ENCODE data around the gene ZNF280D. TPM values are rescaled to one million over a fixed set of nuclear protein-coding genes. Genes with fewer than 3 reads are reported as not detected.

ZNF280D gene
- total RNA-seq, 1 donor from 2014 or later: 96.6 TPM

DNA sequence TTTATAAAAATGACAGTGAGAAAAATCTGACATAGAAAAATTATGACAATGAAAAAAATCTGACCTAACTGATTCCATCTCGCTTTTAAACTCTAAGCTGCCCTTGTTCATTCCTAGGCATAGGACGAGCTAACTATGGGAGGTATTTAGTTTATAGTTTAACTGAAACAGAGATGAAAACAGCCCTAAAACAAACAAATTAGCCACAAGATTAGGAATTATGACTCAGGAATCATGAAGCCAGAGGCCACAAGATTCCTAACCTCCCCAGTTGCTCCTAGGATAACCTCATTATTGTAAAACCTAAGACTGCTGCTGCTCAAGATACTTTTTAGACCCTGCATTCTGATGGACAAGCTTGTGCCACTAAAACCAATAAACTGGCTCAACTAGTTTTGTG is 145.6 kb downstream of the ZNF280D start:
- DNase-seq (ENCODE audit: low spot score) (no peak), ATAC-seq (no peak)
- intact Hi-C loops (cut with DNase I): no loop called here

DNA sequence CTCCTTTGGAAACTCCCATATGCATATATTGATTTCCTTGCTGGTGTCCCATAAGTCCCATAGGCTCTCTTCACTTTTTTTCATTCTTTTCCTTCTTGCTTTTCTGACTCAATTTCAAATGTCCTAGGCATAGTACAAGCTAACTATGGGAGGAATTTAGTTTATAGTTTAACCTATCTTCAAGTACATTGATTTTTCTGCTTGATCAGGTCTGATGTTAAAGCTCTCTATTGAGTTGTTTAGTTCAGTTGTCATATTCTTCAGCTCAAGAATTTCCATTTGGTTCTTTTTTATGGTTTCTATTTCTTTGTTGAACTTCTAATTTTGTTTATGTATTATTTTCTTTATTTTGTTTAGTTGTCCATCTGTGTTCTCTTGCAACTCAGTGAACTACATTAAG is 147.1 kb downstream of the ZNF280D start:
- intact Hi-C loops (cut with DNase I): no loop called here
- DNase-seq (ENCODE audit: low spot score) (no peak), ATAC-seq (no peak)

DNA sequence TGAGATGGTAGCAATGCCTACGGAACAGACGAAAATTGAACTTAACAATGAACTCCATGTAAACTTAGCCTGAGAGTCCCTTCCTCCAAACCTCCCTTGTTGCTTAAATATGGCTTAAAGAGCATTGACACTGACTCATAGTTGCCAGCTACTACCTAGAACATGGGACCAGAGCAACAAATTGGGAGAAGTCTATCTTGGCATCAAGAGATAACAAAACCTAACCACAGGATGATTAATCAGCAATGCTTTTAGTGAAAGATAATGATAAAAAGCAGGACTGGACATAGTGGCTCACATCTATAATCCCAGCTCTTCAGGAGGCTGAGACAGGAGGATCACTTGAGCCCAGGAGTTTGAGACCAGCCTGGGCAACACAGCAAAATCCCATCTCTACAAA is 150.5 kb downstream of the ZNF280D start:
- no peak for ATAC-seq
- no peak for DNase-seq (ENCODE audit: low spot score)
- intact Hi-C loops (cut with DNase I): no loop called here

Other genes starting within 250 kb of the ZNF280D start
- 155 TPM for gene TCF12, start 185.1 kb upstream of the ZNF280D start, total RNA-seq